MCF 10A (cell line): ENCODE measurements around the gene EXPH5. TPM values are rescaled to one million over a fixed set of nuclear protein-coding genes. Genes with fewer than 3 reads are reported as not detected.

Source experiments
- BruUV-seq: library from RNA; stranded (reverse); fragments of 400-500 nt; replicated peaks from 2 replicates; lab custom pipeline; 2021; lab: Mats Ljungman, UMichigan
- CTCF ChIA-PET: fragments of 300-600 bp; sonication (Branson Sonifier 250); formaldehyde crosslinking; extraction: SDS; loops from one replicate; lab custom pipeline; 2021; ENCODE audit warnings: antibody characterized with exemption, inconsistent platforms; lab: Yijun Ruan, JAX
- POLR2A ChIA-PET: fragments of 300-600, 350-650 bp; sonication (Branson Sonifier 250); formaldehyde crosslinking; extraction: SDS; loops from one replicate; lab custom pipeline; 2020; ENCODE audit warnings: antibody characterized with exemption, inconsistent platforms; lab: Yijun Ruan, JAX
- DNase-seq: peaks from one replicate; pipeline ENCODE4 v3.0.0-alpha.2; 2018; ENCODE audit not compliant: unreplicated experiment
- H3K27ac Mint-ChIP-seq: one replicate; pipeline ENCODE4 v1.8.0; 2022; ENCODE audit warnings: mild to moderate bottlenecking, low read depth, mixed read lengths; ENCODE audit not compliant: unreplicated experiment
- H3K27me3 Mint-ChIP-seq: one replicate; pipeline ENCODE4 v1.8.0; 2022; ENCODE audit warnings: mixed read lengths; ENCODE audit not compliant: insufficient read depth, unreplicated experiment
- H3K36me3 Mint-ChIP-seq: one replicate; pipeline ENCODE4 v1.8.0; 2022; ENCODE audit warnings: mild to moderate bottlenecking, moderate library complexity, mixed read lengths; ENCODE audit not compliant: insufficient read depth, unreplicated experiment
- H3K4me1 Mint-ChIP-seq: one replicate; pipeline ENCODE4 v1.8.0; 2022; ENCODE audit warnings: mixed read lengths; ENCODE audit not compliant: insufficient read depth, unreplicated experiment
- H3K4me3 Mint-ChIP-seq: one replicate; pipeline ENCODE4 v1.8.0; 2022; ENCODE audit warnings: mild to moderate bottlenecking, moderate library complexity, mixed read lengths; ENCODE audit not compliant: unreplicated experiment
- H3K9me3 Mint-ChIP-seq: one replicate; pipeline ENCODE4 v1.8.0; 2022; ENCODE audit warnings: mixed read lengths; ENCODE audit not compliant: unreplicated experiment
- CTCF ChIP-seq: fragments of 200-600 bp; IDR thresholded peaks from one replicate; pipeline ENCODE4 v1.8.0; 2022; ENCODE audit warnings: antibody characterized with exemption, mild to moderate bottlenecking; ENCODE audit not compliant: unreplicated experiment
- intact Hi-C: fragments of 100-400 bp; cut with micrococcal nuclease; formaldehyde crosslinking; loops from 2 replicates; pipeline ENCODE4 v1.14.1; 2022
- total RNA-seq: library from RNA; stranded (reverse); gene quantifications from 2 replicates; pipeline ENCODE4 v1.2.3, GENCODE V29; 2022

The EXPH5 gene
- total RNA-seq, 1 experiment from 2014 or later, result 9.2 TPM

- H3K4me3 Mint-ChIP-seq, result no peak overlapping the region
- no peak for TF ChIP-seq CTCF
- ChIA-PET POLR2A (interaction anchor here (1.4 to 5.4 kb wide), 3 partner anchors 8 to 18 kb away, joined by 5 to 39 read pairs (median 6); partner anchors contain the start of gene EXPH5), CTCF (interaction anchor here (0.7 kb wide), 1 partner anchor 146 kb away, joined by 4 read pairs; no protein-coding TSS in a partner anchor)
- no peaks in the 10 kb centered on the region for H3K27me3 Mint-ChIP-seq
- H3K9me3 Mint-ChIP-seq, result no peaks in the 10 kb centered on the region
- DNase-seq, result no peak
- peaks cover 18% of the 10 kb centered on the region for H3K4me1 Mint-ChIP-seq
- intact Hi-C loops, result no loop called here
- H3K27ac Mint-ChIP-seq, result peak overlapping the region; percentile 42
- BruUV-seq, result no TSS peak
- no peaks in the 10 kb centered on the region for H3K36me3 Mint-ChIP-seq
Measured at GRCh38 chr11:108614086-108614485, 20.5 kb upstream of the EXPH5 start.

GRCh38 chr11:108609682-108610081 lies 16.1 kb upstream of the EXPH5 start:
- Mint-ChIP-seq H3K27ac (no peak overlapping the region), H3K4me1 (peaks cover 26% of the 10 kb centered on the region), H3K36me3 (no peaks in the 10 kb centered on the region), H3K9me3 (no peaks in the 10 kb centered on the region), H3K27me3 (no peaks in the 10 kb centered on the region), H3K4me3 (no peak overlapping the region)
- TF ChIP-seq CTCF, result no peak
- CTCF ChIA-PET, result interaction anchor here (0.6 to 1.0 kb wide), 3 partner anchors 31 to 304 kb away, joined by 3 read pairs; no protein-coding TSS in a partner anchor
- no TSS peak for BruUV-seq
- POLR2A ChIA-PET, result interaction anchor here (1.3 kb wide), 1 partner anchor 16 kb away, joined by 5 read pairs; the partner anchor contains the start of gene EXPH5
- peak; percentile 58 for DNase-seq
- intact Hi-C loops, result no loop called here

- no peaks in the 10 kb centered on the region for H3K9me3 Mint-ChIP-seq
- BruUV-seq, result no TSS peak
- H3K4me1 Mint-ChIP-seq, result peaks cover 26% of the 10 kb centered on the region
- ChIA-PET POLR2A (interaction anchor here (1.3 kb wide), 1 partner anchor 15 kb away, joined by 5 read pairs; the partner anchor contains the start of gene EXPH5), CTCF (interaction anchor here (0.5 to 1.7 kb wide), 4 partner anchors 9 to 30 kb away, joined by 3 read pairs; no protein-coding TSS in a partner anchor)
- TF ChIP-seq CTCF, result no peak
- H3K4me3 Mint-ChIP-seq, result no peak overlapping the region
- intact Hi-C loops, result no loop called here
- no peaks in the 10 kb centered on the region for H3K36me3 Mint-ChIP-seq
- no peak for DNase-seq
- H3K27me3 Mint-ChIP-seq, result no peaks in the 10 kb centered on the region
- H3K27ac Mint-ChIP-seq, result no peak overlapping the region
Measured at GRCh38 chr11:108608548-108608947, 15.0 kb upstream of the EXPH5 start.

GRCh38 chr11:108606495-108607160 lies 13.1 kb upstream of the EXPH5 start:
- Mint-ChIP-seq H3K4me1 (peaks cover 26% of the 10 kb centered on the region), H3K27ac (peak overlapping the region; percentile 33), H3K27me3 (no peaks in the 10 kb centered on the region), H3K9me3 (no peaks in the 10 kb centered on the region), H3K36me3 (no peaks in the 10 kb centered on the region), H3K4me3 (no peak overlapping the region)
- TF ChIP-seq CTCF, result no peak
- DNase-seq, result peak; percentile 45
- TSS peak; percentile 93 for BruUV-seq
- CTCF ChIA-PET, result interaction anchor here (0.7 to 1.7 kb wide), 2 partner anchors 8 to 18 kb away, joined by 3 read pairs; no protein-coding TSS in a partner anchor
- intact Hi-C loops, result loop anchor here (1.0 kb wide), 2 partner anchors 10 to 13 kb away; partner anchors contain the start of gene EXPH5
- POLR2A ChIA-PET, result interaction anchor here (1.0 to 2.3 kb wide), 6 partner anchors 8 to 25 kb away, joined by 3 to 17 read pairs (median 5); partner anchors contain the start of gene EXPH5
